HepG2 (cell line): ENCODE data around the gene PYGO1. TPM values are rescaled to one million over a fixed set of nuclear protein-coding genes. Genes with fewer than 3 reads are reported as not detected.

Source experiments
- CCAR2 ChIP-seq: fragments of 200-400 bp; formaldehyde crosslinking; optimal IDR thresholded peaks from 2 replicates; pipeline ENCODE3; 2018; ENCODE audit warnings: low read depth, mild to moderate bottlenecking, low read length, moderate library complexity
- DMAP1 ChIP-seq: IDR thresholded peaks from 2 replicates; pipeline ENCODE4 v1.6.1; 2016
- EED ChIP-seq: sonication (generic); formaldehyde crosslinking; IDR thresholded peaks from 2 replicates; pipeline ENCODE4 v1.5.0; 2020; ENCODE audit warnings: mild to moderate bottlenecking, missing genetic modification reagents
- FOXJ3 ChIP-seq: sonication (generic); formaldehyde crosslinking; IDR thresholded peaks from 2 replicates; pipeline ENCODE4 v1.4.0; 2020; ENCODE audit warnings: missing genetic modification reagents, mild to moderate bottlenecking, borderline replicate concordance
- FOXO1 ChIP-seq: sonication (generic); formaldehyde crosslinking; IDR thresholded peaks from 2 replicates; pipeline ENCODE4 v1.4.0; 2020; ENCODE audit warnings: missing genetic modification reagents
- NCOA2 ChIP-seq: sonication (generic); formaldehyde crosslinking; IDR thresholded peaks from 2 replicates; pipeline ENCODE4 v1.8.0; 2022; ENCODE audit warnings: inconsistent platforms
- PAX8 ChIP-seq: sonication (generic); formaldehyde crosslinking; IDR thresholded peaks from 2 replicates; pipeline ENCODE4 v1.8.0; 2022; ENCODE audit warnings: mild to moderate bottlenecking, missing genetic modification reagents, borderline replicate concordance
- RFXANK ChIP-seq: IDR thresholded peaks from 2 replicates; pipeline ENCODE4 v1.6.1; 2016
- SIX1 ChIP-seq: sonication (generic); formaldehyde crosslinking; IDR thresholded peaks from 2 replicates; pipeline ENCODE4 v1.4.0; 2020; ENCODE audit warnings: missing genetic modification reagents, borderline replicate concordance
- SRSF4 ChIP-seq: fragments of 200-400 bp; formaldehyde crosslinking; IDR thresholded peaks from one replicate; pipeline ENCODE4 v1.6.1; 2018; ENCODE audit warnings: mild to moderate bottlenecking, low read depth, low read length, moderate library complexity; ENCODE audit not compliant: poor library complexity, severe bottlenecking
- TAF1 ChIP-seq: sonication (generic); formaldehyde crosslinking; IDR thresholded peaks from 2 replicates; pipeline ENCODE4 v1.4.0; 2020; ENCODE audit warnings: missing genetic modification reagents
- THYN1 ChIP-seq: sonication (generic); formaldehyde crosslinking; IDR thresholded peaks from 2 replicates; pipeline ENCODE4 v1.8.1; 2023; ENCODE audit warnings: low read depth, mild to moderate bottlenecking, moderate library complexity, missing genetic modification reagents, borderline replicate concordance
- ZNF205 ChIP-seq: IDR thresholded peaks from 2 replicates; pipeline ENCODE4 v1.6.1; 2018; ENCODE audit warnings: missing biosample characterization, missing genetic modification reagents
- ZNF329 ChIP-seq: sonication (generic); formaldehyde crosslinking; IDR thresholded peaks from 2 replicates; pipeline ENCODE4 v1.9.0; 2021; ENCODE audit warnings: low read depth, mild to moderate bottlenecking, missing genetic modification reagents
- ZNF567 ChIP-seq: sonication (generic); formaldehyde crosslinking; IDR thresholded peaks from 2 replicates; pipeline ENCODE4 v1.8.1; 2023; ENCODE audit warnings: mild to moderate bottlenecking, missing genetic modification reagents, borderline replicate concordance
- ZNF572 ChIP-seq: sonication (generic); formaldehyde crosslinking; IDR thresholded peaks from 2 replicates; pipeline ENCODE4 v1.5.1; 2020; ENCODE audit warnings: mild to moderate bottlenecking, missing genetic modification reagents
- ZNF589 ChIP-seq: sonication (generic); formaldehyde crosslinking; conservative IDR thresholded peaks from 2 replicates; pipeline ENCODE4 v1.8.0; 2022; ENCODE audit warnings: mild to moderate bottlenecking, moderate library complexity, missing genetic modification reagents
- ZNF619 ChIP-seq: sonication (generic); formaldehyde crosslinking; IDR thresholded peaks from 2 replicates; pipeline ENCODE4 v1.4.0; 2020; ENCODE audit warnings: mild to moderate bottlenecking, missing genetic modification reagents
- polyA plus RNA-seq, 8 experiments: library from polyadenylated mRNA; depleted of rRNA in 3 of 8; stranded (reverse) in 7 of 8; unstranded in 1 of 8; fragments of >200 nt; fragmentation: Illumina TruSeq in 4 of 8; extraction: Trizol in 4 of 8; gene quantifications; 2 replicates each; pipeline versions ENCODE4 v1.2.1 to v1.2.3, GENCODE V29; 2011 to 2016; ENCODE audit warnings: low read depth in 4 of 8, missing spikeins in 1 of 8, mixed read lengths in 1 of 8; ENCODE audit not compliant: insufficient read depth in 1 of 8
- total RNA-seq, 5 experiments: library from RNA; depleted of rRNA; stranded (reverse); fragments of >200 nt; fragmentation: Illumina TruSeq; extraction: Trizol; gene quantifications; 2 replicates each; pipeline ENCODE4 v1.2.3, GENCODE V29; 2016; ENCODE audit warnings: low read depth in 1 of 5
- TF ChIP-seq, protein P1 (sequence below): sonication (generic); formaldehyde crosslinking; IDR thresholded peaks from 2 replicates; pipeline ENCODE4 v1.8.0; 2022; ENCODE audit warnings: mild to moderate bottlenecking, missing genetic modification reagents, borderline replicate concordance
- TF ChIP-seq, protein P2 (sequence below): sonication (generic); formaldehyde crosslinking; IDR thresholded peaks from 2 replicates; pipeline ENCODE4 v1.8.0; 2022; ENCODE audit warnings: mild to moderate bottlenecking, missing genetic modification reagents, moderate library complexity
- TF ChIP-seq, protein P3 (sequence below): IDR thresholded peaks from 2 replicates; pipeline ENCODE4 v1.6.1; 2016; ENCODE audit warnings: low read depth
- TF ChIP-seq, protein P4 (sequence below): fragments of 450-650 bp; IDR thresholded peaks from 2 replicates; pipeline ENCODE4 v1.6.1; 2017; ENCODE audit warnings: mild to moderate bottlenecking
- TF ChIP-seq, protein P5 (sequence below): sonication (generic); formaldehyde crosslinking; IDR thresholded peaks from 2 replicates; pipeline ENCODE4 v1.5.1; 2020; ENCODE audit warnings: missing genetic modification reagents, mild to moderate bottlenecking, borderline replicate concordance

The PYGO1 gene
- total and polyA plus RNA-seq, 2 of the 13 experiments (the other 11 are each of a cell fraction or from before 2014, with no cell fraction given): 1.1 to 1.8 TPM

DNA sequence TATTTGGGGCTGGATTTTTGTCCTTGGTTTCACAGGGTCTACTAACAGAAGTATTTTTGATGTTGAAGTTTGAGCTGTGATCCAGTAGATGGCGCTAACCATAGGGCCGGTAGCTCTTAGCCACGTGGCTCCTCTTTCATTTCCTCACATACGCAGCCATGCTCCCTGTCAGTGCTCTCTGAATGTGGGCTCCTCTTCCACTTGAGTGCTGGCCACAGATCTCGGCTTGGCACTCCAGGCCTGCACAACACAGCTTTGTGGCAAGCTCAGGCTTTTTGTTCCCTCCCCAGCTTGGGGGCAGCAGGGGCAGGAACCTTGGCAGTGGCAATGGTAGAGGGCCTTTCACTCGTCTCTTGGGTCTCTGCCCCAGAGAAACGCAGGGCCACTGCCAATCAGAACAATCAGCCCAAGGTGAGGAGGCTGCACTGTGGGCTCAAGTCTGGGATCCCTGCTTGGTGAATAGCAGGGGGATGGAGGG is 61.5 kb downstream of the PYGO1 start (continued):
- TF ChIP-seq, protein P1, sequence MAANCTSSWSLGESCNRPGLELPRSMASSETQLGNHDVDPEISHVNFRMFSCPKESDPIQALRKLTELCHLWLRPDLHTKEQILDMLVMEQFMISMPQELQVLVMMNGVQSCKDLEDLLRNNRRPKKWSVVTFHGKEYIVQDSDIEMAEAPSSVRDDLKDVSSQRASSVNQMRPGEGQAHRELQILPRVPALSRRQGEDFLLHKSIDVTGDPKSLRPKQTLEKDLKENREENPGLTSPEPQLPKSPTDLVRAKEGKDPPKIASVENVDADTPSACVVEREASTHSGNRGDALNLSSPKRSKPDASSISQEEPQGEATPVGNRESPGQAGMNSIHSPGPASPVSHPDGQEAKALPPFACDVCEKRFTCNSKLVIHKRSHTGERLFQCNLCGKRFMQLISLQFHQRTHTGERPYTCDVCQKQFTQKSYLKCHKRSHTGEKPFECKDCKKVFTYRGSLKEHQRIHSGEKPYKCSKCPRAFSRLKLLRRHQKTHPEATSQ: peak; percentile 54; the same call in 1 of the 2 replicates
- TF ChIP-seq, protein P2, sequence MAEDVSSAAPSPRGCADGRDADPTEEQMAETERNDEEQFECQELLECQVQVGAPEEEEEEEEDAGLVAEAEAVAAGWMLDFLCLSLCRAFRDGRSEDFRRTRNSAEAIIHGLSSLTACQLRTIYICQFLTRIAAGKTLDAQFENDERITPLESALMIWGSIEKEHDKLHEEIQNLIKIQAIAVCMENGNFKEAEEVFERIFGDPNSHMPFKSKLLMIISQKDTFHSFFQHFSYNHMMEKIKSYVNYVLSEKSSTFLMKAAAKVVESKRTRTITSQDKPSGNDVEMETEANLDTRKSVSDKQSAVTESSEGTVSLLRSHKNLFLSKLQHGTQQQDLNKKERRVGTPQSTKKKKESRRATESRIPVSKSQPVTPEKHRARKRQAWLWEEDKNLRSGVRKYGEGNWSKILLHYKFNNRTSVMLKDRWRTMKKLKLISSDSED (CRISPR knock-in tag): no peak
- TF ChIP-seq PAX8 (CRISPR knock-in tag) (no peak), SIX1 (CRISPR knock-in tag) (no peak), ZNF205 (no peak), FOXJ3 (CRISPR knock-in tag) (no peak), ZNF567 (no peak), ZNF329 (CRISPR knock-in tag) (0 out of 2 replicates have a peak, but pooled peaks have one; percentile 57), CCAR2 (no peak), EED (CRISPR knock-in tag) (no peak), RFXANK (no peak), TAF1 (CRISPR knock-in tag) (no peak), SRSF4 (no peak), DMAP1 (CRISPR knock-in tag) (peak; percentile 63), ZNF572 (CRISPR knock-in tag) (no peak), THYN1 (no peak), FOXO1 (CRISPR knock-in tag) (no peak), ZNF619 (CRISPR knock-in tag) (no peak), NCOA2 (CRISPR knock-in tag) (no peak), ZNF589 (CRISPR knock-in tag) (no peak)
- TF ChIP-seq, protein P3, sequence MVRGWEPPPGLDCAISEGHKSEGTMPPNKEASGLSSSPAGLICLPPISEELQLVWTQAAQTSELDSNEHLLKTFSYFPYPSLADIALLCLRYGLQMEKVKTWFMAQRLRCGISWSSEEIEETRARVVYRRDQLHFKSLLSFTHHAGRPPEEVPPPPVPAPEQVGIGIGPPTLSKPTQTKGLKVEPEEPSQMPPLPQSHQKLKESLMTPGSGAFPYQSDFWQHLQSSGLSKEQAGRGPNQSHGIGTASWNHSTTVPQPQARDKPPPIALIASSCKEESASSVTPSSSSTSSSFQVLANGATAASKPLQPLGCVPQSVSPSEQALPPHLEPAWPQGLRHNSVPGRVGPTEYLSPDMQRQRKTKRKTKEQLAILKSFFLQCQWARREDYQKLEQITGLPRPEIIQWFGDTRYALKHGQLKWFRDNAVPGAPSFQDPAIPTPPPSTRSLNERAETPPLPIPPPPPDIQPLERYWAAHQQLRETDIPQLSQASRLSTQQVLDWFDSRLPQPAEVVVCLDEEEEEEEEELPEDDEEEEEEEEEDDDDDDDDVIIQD (CRISPR knock-in tag): no peak
- TF ChIP-seq, protein P4, sequence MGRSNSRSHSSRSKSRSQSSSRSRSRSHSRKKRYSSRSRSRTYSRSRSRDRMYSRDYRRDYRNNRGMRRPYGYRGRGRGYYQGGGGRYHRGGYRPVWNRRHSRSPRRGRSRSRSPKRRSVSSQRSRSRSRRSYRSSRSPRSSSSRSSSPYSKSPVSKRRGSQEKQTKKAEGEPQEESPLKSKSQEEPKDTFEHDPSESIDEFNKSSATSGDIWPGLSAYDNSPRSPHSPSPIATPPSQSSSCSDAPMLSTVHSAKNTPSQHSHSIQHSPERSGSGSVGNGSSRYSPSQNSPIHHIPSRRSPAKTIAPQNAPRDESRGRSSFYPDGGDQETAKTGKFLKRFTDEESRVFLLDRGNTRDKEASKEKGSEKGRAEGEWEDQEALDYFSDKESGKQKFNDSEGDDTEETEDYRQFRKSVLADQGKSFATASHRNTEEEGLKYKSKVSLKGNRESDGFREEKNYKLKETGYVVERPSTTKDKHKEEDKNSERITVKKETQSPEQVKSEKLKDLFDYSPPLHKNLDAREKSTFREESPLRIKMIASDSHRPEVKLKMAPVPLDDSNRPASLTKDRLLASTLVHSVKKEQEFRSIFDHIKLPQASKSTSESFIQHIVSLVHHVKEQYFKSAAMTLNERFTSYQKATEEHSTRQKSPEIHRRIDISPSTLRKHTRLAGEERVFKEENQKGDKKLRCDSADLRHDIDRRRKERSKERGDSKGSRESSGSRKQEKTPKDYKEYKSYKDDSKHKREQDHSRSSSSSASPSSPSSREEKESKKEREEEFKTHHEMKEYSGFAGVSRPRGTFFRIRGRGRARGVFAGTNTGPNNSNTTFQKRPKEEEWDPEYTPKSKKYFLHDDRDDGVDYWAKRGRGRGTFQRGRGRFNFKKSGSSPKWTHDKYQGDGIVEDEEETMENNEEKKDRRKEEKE: no peak
- TF ChIP-seq, protein P5, sequence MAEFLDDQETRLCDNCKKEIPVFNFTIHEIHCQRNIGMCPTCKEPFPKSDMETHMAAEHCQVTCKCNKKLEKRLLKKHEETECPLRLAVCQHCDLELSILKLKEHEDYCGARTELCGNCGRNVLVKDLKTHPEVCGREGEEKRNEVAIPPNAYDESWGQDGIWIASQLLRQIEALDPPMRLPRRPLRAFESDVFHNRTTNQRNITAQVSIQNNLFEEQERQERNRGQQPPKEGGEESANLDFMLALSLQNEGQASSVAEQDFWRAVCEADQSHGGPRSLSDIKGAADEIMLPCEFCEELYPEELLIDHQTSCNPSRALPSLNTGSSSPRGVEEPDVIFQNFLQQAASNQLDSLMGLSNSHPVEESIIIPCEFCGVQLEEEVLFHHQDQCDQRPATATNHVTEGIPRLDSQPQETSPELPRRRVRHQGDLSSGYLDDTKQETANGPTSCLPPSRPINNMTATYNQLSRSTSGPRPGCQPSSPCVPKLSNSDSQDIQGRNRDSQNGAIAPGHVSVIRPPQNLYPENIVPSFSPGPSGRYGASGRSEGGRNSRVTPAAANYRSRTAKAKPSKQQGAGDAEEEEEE (CRISPR knock-in tag): 0 out of 2 replicates have a peak, but pooled peaks have one; percentile 58
